ENCODE measurements around the gene AGFG2.

DNA sequence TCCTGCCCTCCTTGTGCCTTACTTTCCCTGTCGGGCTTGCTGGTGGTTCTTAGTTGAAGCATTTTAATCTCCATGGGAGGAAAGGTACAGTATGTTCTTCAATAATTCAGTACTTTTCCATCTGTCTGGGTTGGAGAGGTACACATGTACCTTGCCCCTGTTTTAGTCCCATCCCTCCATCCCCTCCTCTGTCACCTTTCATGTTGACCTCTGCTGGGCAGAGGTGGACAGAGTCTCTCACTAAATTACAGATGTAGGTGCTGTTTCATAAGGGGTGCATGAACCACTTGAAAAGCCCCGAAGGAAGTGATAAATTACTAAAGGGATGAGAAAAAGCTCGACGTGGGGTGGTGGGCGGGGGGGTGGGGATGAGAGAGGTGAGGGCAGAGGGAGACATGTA, 5.4 kb downstream of the AGFG2 start:
- TF ChIP-seq, protein P1, sequence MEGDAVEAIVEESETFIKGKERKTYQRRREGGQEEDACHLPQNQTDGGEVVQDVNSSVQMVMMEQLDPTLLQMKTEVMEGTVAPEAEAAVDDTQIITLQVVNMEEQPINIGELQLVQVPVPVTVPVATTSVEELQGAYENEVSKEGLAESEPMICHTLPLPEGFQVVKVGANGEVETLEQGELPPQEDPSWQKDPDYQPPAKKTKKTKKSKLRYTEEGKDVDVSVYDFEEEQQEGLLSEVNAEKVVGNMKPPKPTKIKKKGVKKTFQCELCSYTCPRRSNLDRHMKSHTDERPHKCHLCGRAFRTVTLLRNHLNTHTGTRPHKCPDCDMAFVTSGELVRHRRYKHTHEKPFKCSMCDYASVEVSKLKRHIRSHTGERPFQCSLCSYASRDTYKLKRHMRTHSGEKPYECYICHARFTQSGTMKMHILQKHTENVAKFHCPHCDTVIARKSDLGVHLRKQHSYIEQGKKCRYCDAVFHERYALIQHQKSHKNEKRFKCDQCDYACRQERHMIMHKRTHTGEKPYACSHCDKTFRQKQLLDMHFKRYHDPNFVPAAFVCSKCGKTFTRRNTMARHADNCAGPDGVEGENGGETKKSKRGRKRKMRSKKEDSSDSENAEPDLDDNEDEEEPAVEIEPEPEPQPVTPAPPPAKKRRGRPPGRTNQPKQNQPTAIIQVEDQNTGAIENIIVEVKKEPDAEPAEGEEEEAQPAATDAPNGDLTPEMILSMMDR (IDR thresholded peaks at IDR 0.05), result no peak
- TF ChIP-seq POLR2A (IDR thresholded peaks at IDR 0.05), result no peak
